ENCODE measurements around the gene PGLYRP2.

The PGLYRP2 gene

GRCh38 chr19:15433519-15434069, 45.7 kb downstream of the PGLYRP2 start:
- Histone ChIP-seq H3K9ac (ENCODE audit: low read length) (peak overlapping the region; percentile 88; the same call in 1 of the 2 replicates), H4K20me1 (ENCODE audit: insufficient read depth, low read length) (peaks cover 11% of the 10 kb centered on the region; the same call in 1 of the 2 replicates), H2AFZ (ENCODE audit: low read depth, low read length) (peak overlapping the region; percentile 94; the same call in 1 of the 2 replicates), H3K9me3 (ENCODE audit: insufficient read depth, low read length) (no peaks in the 10 kb centered on the region), H3K27ac (ENCODE audit: low read length) (no peak overlapping the region), H3K36me3 (replicated peaks; ENCODE audit: low read depth, low read length) (peaks cover 7% of the 10 kb centered on the region), H3K27me3 (ENCODE audit: low read depth, low read length) (no peaks in the 10 kb centered on the region), H3K79me2 (ENCODE audit: low read length) (peaks cover 41% of the 10 kb centered on the region), H3K4me2 (ENCODE audit: low read length) (peak overlapping the region; percentile 84), H3K4me1 (ENCODE audit: low read length) (peaks cover 16% of the 10 kb centered on the region), H3K4me3 (ENCODE audit: low read length) (peak overlapping the region; percentile 83)
- no peak for TF ChIP-seq CTCF (IDR thresholded peaks at IDR 0.05; ENCODE audit: low read depth, low read length)
- no peak for TF ChIP-seq EZH2phosphoT487 (IDR thresholded peaks at IDR 0.05; ENCODE audit: low read depth)

- Histone ChIP-seq H3K4me3 (ENCODE audit: low read length) (peak overlapping the region; percentile 83), H3K36me3 (replicated peaks; ENCODE audit: low read depth, low read length) (peaks cover 8% of the 10 kb centered on the region), H2AFZ (ENCODE audit: low read depth, low read length) (peak overlapping the region; percentile 94), H3K9ac (ENCODE audit: low read length) (peak overlapping the region; percentile 88), H3K9me3 (ENCODE audit: insufficient read depth, low read length) (no peaks in the 10 kb centered on the region), H3K4me1 (ENCODE audit: low read length) (peaks cover 16% of the 10 kb centered on the region), H3K4me2 (ENCODE audit: low read length) (peak overlapping the region; percentile 84), H3K27me3 (ENCODE audit: low read depth, low read length) (no peaks in the 10 kb centered on the region), H3K79me2 (ENCODE audit: low read length) (peaks cover 48% of the 10 kb centered on the region), H4K20me1 (ENCODE audit: insufficient read depth, low read length) (peaks cover 15% of the 10 kb centered on the region; the same call in 1 of the 2 replicates), H3K27ac (ENCODE audit: low read length) (peak overlapping the region; percentile 55)
- no peak for TF ChIP-seq EZH2phosphoT487 (IDR thresholded peaks at IDR 0.05; ENCODE audit: low read depth)
- no peak for TF ChIP-seq CTCF (IDR thresholded peaks at IDR 0.05; ENCODE audit: low read depth, low read length)
Observed at GRCh38 chr19:15432629-15433518, 46.4 kb downstream of the PGLYRP2 start.

- H3K4me1 ChIP-seq (ENCODE audit: low read length), result peaks cover 16% of the 10 kb centered on the region
- no peaks in the 10 kb centered on the region for H3K9me3 ChIP-seq (ENCODE audit: insufficient read depth, low read length)
- H3K4me2 ChIP-seq (ENCODE audit: low read length), result peak overlapping the region; percentile 95
- no peak overlapping the region for H2AFZ ChIP-seq (ENCODE audit: low read depth, low read length)
- peaks cover 56% of the 10 kb centered on the region for H3K79me2 ChIP-seq (ENCODE audit: low read length)
- TF ChIP-seq CTCF (IDR thresholded peaks at IDR 0.05; ENCODE audit: low read depth, low read length), result no peak
- TF ChIP-seq EZH2phosphoT487 (IDR thresholded peaks at IDR 0.05; ENCODE audit: low read depth), result no peak
- peak overlapping the region; percentile 68 for H3K9ac ChIP-seq (ENCODE audit: low read length)
- H3K27ac ChIP-seq (ENCODE audit: low read length), result peak overlapping the region; percentile 39
- no peaks in the 10 kb centered on the region for H3K27me3 ChIP-seq (ENCODE audit: low read depth, low read length)
- peaks cover 16% of the 10 kb centered on the region for H3K36me3 ChIP-seq (replicated peaks; ENCODE audit: low read depth, low read length)
- peaks cover 15% of the 10 kb centered on the region; the same call in 1 of the 2 replicates for H4K20me1 ChIP-seq (ENCODE audit: insufficient read depth, low read length)
- H3K4me3 ChIP-seq (ENCODE audit: low read length), result peak overlapping the region; percentile 79
Observed at GRCh38 chr19:15432018-15432494, 47.2 kb downstream of the PGLYRP2 start.

All from OCI-LY3 (cell line).